ENCODE measurements around the gene MLST8. TPM values are rescaled to one million over a fixed set of nuclear protein-coding genes. Genes with fewer than 3 reads are reported as not detected.

MLST8 gene
- total and polyA plus RNA-seq, 2 donors (not counting 3 experiments of a cell fraction or from before 2014, with no cell fraction given), result 36.9 to 129 TPM

- Histone ChIP-seq H3K4me1 (ENCODE audit: control insufficient read depth, extremely low read depth, insufficient read depth, low read length) (peaks cover 13% of the 10 kb centered on the region), H3K27ac (ENCODE audit: insufficient read depth, low read depth, low read length) (peak overlapping the region; percentile 27), H2AFZ (ENCODE audit: low read depth, low read length) (peak overlapping the region; percentile 24), H3K9me3 (replicated peaks; ENCODE audit: control insufficient read depth, insufficient read depth, low read length) (no peaks in the 10 kb centered on the region), H4K20me1 (replicated peaks; ENCODE audit: control insufficient read depth, extremely low read depth, insufficient read depth, low read length) (no peaks in the 10 kb centered on the region), H3K79me2 (ENCODE audit: control insufficient read depth, insufficient read depth, low read length) (peaks cover 9% of the 10 kb centered on the region), H3K4me2 (ENCODE audit: insufficient read depth, low read length) (peak overlapping the region; percentile 82), H3K9me1 (replicated peaks; ENCODE audit: control insufficient read depth, extremely low read depth, insufficient read depth, low read length) (no peaks in the 10 kb centered on the region), H3K4me3 (replicated peaks in 1 of 3; ENCODE audit: insufficient read depth in 1 of 3, low read depth in 1 of 3, low read length in 3 of 3) (peak overlapping the region; percentile 67 to 95 (median 75)), H3K9ac (replicated peaks; ENCODE audit: extremely low read depth, insufficient read depth, low read length) (peak overlapping the region; percentile 72), H3K27me3 (ENCODE audit: control insufficient read depth in 2 of 2, insufficient read depth in 2 of 2, low read length in 2 of 2) (no peaks in the 10 kb centered on the region), H3K36me3 (ENCODE audit: control insufficient read depth in 2 of 2, extremely low read depth in 1 of 2, insufficient read depth in 2 of 2, low read length in 2 of 2) (peaks cover 9 to 21% of the 10 kb centered on the region in 2 experiments)
- TF ChIP-seq, protein P1, sequence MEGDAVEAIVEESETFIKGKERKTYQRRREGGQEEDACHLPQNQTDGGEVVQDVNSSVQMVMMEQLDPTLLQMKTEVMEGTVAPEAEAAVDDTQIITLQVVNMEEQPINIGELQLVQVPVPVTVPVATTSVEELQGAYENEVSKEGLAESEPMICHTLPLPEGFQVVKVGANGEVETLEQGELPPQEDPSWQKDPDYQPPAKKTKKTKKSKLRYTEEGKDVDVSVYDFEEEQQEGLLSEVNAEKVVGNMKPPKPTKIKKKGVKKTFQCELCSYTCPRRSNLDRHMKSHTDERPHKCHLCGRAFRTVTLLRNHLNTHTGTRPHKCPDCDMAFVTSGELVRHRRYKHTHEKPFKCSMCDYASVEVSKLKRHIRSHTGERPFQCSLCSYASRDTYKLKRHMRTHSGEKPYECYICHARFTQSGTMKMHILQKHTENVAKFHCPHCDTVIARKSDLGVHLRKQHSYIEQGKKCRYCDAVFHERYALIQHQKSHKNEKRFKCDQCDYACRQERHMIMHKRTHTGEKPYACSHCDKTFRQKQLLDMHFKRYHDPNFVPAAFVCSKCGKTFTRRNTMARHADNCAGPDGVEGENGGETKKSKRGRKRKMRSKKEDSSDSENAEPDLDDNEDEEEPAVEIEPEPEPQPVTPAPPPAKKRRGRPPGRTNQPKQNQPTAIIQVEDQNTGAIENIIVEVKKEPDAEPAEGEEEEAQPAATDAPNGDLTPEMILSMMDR (IDR thresholded peaks at IDR 0.05; ENCODE audit: extremely low read depth in 1 of 2, insufficient read depth in 1 of 2, low read depth in 1 of 2, low read length in 2 of 2), result no peak
- TF ChIP-seq MAX (IDR thresholded peaks at IDR 0.05; ENCODE audit: insufficient read depth, insufficient read length), result no peak
- TF ChIP-seq POLR2AphosphoS5 (IDR thresholded peaks at IDR 0.05; ENCODE audit: insufficient read depth, low read depth, low read length), result no peak
- no peak for TF ChIP-seq MYC (IDR thresholded peaks at IDR 0.05; ENCODE audit: low read depth, low read length)
- no peak for TF ChIP-seq POLR2A (IDR thresholded peaks at IDR 0.05; ENCODE audit: low read depth, low read length)
- dilution Hi-C loops (cut with MboI; ENCODE audit: extremely low pct_ligation_motif_present, low sequenced_read_pairs) (no loop called here), intact Hi-C loops (cut with micrococcal nuclease) (loop anchor here (1.0 to 5.0 kb wide), 7 partner anchors 18 to 245 kb away; partner anchors contain the start of genes CASKIN1, E4F1, RNPS1 and TBC1D24)
- POLR2A ChIA-PET, result interaction anchor here (1.2 to 1.9 kb wide), 3 partner anchors 18 to 103 kb away, joined by 4 to 12 read pairs (median 6); partner anchors contain the start of gene TRAF7
- FAIRE-seq (peak; percentile 44), DNase-seq (ENCODE audit: low read depth, low spot score) (peak; percentile 7)
- TSS peak; percentile 9 for BruUV-seq (replicated peaks)
- CTCF ChIA-PET, result interaction anchor here (0.6 to 2.8 kb wide), 23 partner anchors 8 to 251 kb away, joined by 3 to 17 read pairs (median 7); partner anchors contain the start of genes CASKIN1, DNASE1L2, NTHL1 and PGP
These were observed 45.5 kb downstream of the MLST8 start for GRCh38 chr16:2250652-2251295.

Measured in endothelial cell of umbilical vein (primary cell).